ENCODE results near the gene NFATC3. TPM values are rescaled to one million over a fixed set of nuclear protein-coding genes. Genes with fewer than 3 reads are reported as not detected.

The NFATC3 gene
- total RNA-seq (10 to 100 TPM; 20.6 to 35.1 (median 28.8) TPM), polyA plus RNA-seq (10 to 100 TPM in 1 of 2 donors, 1 to 10 TPM in 1; 5.9 to 12.1 TPM)
- long read RNA-seq, donor 1, full-length matches to known transcripts = 3 of 8 reads
- long read RNA-seq, donor 1, partial matches to known transcripts = 1 of 8 reads
- long read RNA-seq, donor 1, other reads (novel, unspliced or antisense) = 4 of 8 reads
- long read RNA-seq, donor 2, full-length matches to known transcripts = 10 of 25 reads
- long read RNA-seq, donor 2, partial matches to known transcripts = 5 of 25 reads
- long read RNA-seq, donor 2, other reads (novel, unspliced or antisense) = 10 of 25 reads
- long read RNA-seq, donor 3, full-length matches to known transcripts = 6 of 11 reads
- long read RNA-seq, donor 3, partial matches to known transcripts = 3 of 11 reads
- long read RNA-seq, donor 3, other reads (novel, unspliced or antisense) = 2 of 11 reads

GRCh38 chr16:68085259-68086071 lies at the start of gene NFATC3:
Gene NFATC3, plus strand, starts transcription at chr16:68085370. Its CDS starts 312 bp downstream, at chr16:68085682.
- whole genome bisulfite sequencing, 4 donors = 0 to 1% (median 0%) methylated on average over 19 to 104 of the region's 104 CpGs
- H3K4me1 ChIP-seq = peaks cover 0 to 78% (median 55%) of the 10 kb centered on the region in 12 donors
- intact Hi-C loops (cut with DNase I) = loop anchor here in 3 of 10 donors (5.0 to 10.0 kb wide), 3 partner anchors 57 to 239 kb away; no protein-coding TSS in a partner anchor

GRCh38 chr16:68037841-68038597 lies 47.2 kb upstream of the NFATC3 start:
- peaks cover 0 to 23% (median 3%) of the 10 kb centered on the region in 9 donors for H3K36me3 ChIP-seq
- H3K27ac ChIP-seq = peak overlapping the region in 4 of 12 donors; percentile 14 to 76 (median 34)
- peaks cover 0 to 42% (median 0%) of the 10 kb centered on the region in 12 donors for H3K4me1 ChIP-seq
- intact Hi-C loops (cut with DNase I) = loop anchor here in 4 of 10 donors (5.0 to 10.0 kb wide), 4 partner anchors 103 to 223 kb away; partner anchors contain the start of genes CTRL (in 1 of the 4), NRN1L (in 1 of the 4) and PSMB10 (in 1 of the 4)
- no peak for ATAC-seq
- 74 to 84% (median 80%) methylated on average over 9 of the region's 9 CpGs for WGBS, 4 donors
- TF ChIP-seq CTCF (IDR thresholded peaks at IDR 0.05) (no peak), POLR2A (IDR thresholded peaks at IDR 0.05) (no peak)
- peak overlapping the region in 1 of 12 donors; percentile 15 for H3K4me3 ChIP-seq
- no peaks in the 10 kb centered on the region for H3K27me3 ChIP-seq
- H3K9me3 ChIP-seq = no peaks in the 10 kb centered on the region
- no peak for DNase-seq

More at GRCh38 chr16:68085259-68086071, at the start of gene NFATC3:
- Histone ChIP-seq H3K9me3 (no peaks in the 10 kb centered on the region), H3K36me3 (no peaks in the 10 kb centered on the region), H3K27ac (peak within 1 kb of the TSS; percentile 96 to 99 (median 98)), H3K27me3 (no peaks in the 10 kb centered on the region), H3K4me3 (peak within 1 kb of the TSS; percentile 70 to 95 (median 88))
- peak; percentile 99 for DNase-seq
- ATAC-seq = peak; percentile 87 to 93 (median 90)
- TF ChIP-seq POLR2A (IDR thresholded peaks at IDR 0.05) = peak in 1 of 2 donors; percentile 83
- peak in 2 of 12 donors; percentile 16 to 29 for TF ChIP-seq CTCF (IDR thresholded peaks at IDR 0.05)

GRCh38 chr16:68040506-68041288 lies 44.5 kb upstream of the NFATC3 start:
- H3K27me3 ChIP-seq = no peaks in the 10 kb centered on the region
- H3K36me3 ChIP-seq = peaks cover 0 to 39% (median 3%) of the 10 kb centered on the region in 9 donors
- ATAC-seq (peak; percentile 84 to 95 (median 94)), DNase-seq (peak; percentile 76 to 92 (median 84))
- no peaks in the 10 kb centered on the region for H3K9me3 ChIP-seq
- 64 to 69% (median 68%) methylated on average over 12 to 14 of the region's 14 CpGs for WGBS, 4 donors
- H3K4me3 ChIP-seq = no peak overlapping the region
- peak overlapping the region in 1 of 12 donors; percentile 72 for H3K27ac ChIP-seq
- TF ChIP-seq CTCF (IDR thresholded peaks at IDR 0.05) (peak; percentile 70 to 89 (median 82)), POLR2A (IDR thresholded peaks at IDR 0.05) (no peak)
- intact Hi-C loops (cut with DNase I) = loop anchor here (1.0 to 10.0 kb wide), 15 partner anchors 46 to 516 kb away; partner anchors contain the start of genes NRN1L (in 8 of the 10), DPEP2 (in 2 of the 10), PSMB10 (in 2 of the 10) and LCAT (in 1 of the 10)
- H3K4me1 ChIP-seq = peaks cover 0 to 42% (median 0%) of the 10 kb centered on the region in 12 donors

All from heart left ventricle (tissue), 16 donors.